ENCODE data around the gene ADGRG1.

GRCh38 chr16:57643910-57644309, 15.5 kb downstream of the ADGRG1 start:
- TF ChIP-seq POLR2A (IDR thresholded peaks at IDR 0.05) (no peak), CTCF (IDR thresholded peaks at IDR 0.05) (no peak), POLR2AphosphoS5 (IDR thresholded peaks at IDR 0.05; ENCODE audit: insufficient read depth in 1 of 2, low read depth in 1 of 2) (no peak)

Measured in vagina (tissue), 2 donors.